Body of pancreas (tissue), 4 donors: ENCODE data around the gene MAP1B.
"Not testable (repeated sequence)": the region's sequence is repeated elsewhere in the genome, so short reads cannot be mapped to it uniquely, and the experiment has no call there.

Source experiments
- CTCF ChIP-seq, 7 experiments: fragments of 450-650 bp in 4 of 7; fragments of 200-600 bp in 3 of 7; sonication (generic) in 3 of 7; IDR thresholded peaks; one replicate each; pipeline ENCODE4 v1.5.1; 2016 to 2019; ENCODE audit warnings: antibody characterized with exemption in 7 of 7
- POLR2A ChIP-seq, 3 donors: fragments of 450-650 bp; IDR thresholded peaks; one replicate each; pipeline ENCODE4 v1.6.1; 2016; ENCODE audit warnings: antibody characterized with exemption in 3 of 3, mild to moderate bottlenecking in 2 of 3

- not testable (repeated sequence) for TF ChIP-seq CTCF, POLR2A (IDR thresholded peaks at IDR 0.05)
Measured at GRCh38 chr5:72089713-72090112, 17.6 kb upstream of the MAP1B start.
